HG02840 (cell line): ENCODE measurements around the gene CARD11.
A peak's percentile ranks its signal among the peaks of the same experiment; 100 is the strongest.

Source experiments
- ATAC-seq: cut with Tn5 transposase; IDR thresholded peaks from one replicate; pipeline ENCODE4 v1.9.1; 2021; ENCODE audit warnings: mild to moderate bottlenecking, moderate library complexity, moderate number of reproducible peaks; ENCODE audit not compliant: unreplicated experiment, low FRiP score

CARD11 gene

DNA sequence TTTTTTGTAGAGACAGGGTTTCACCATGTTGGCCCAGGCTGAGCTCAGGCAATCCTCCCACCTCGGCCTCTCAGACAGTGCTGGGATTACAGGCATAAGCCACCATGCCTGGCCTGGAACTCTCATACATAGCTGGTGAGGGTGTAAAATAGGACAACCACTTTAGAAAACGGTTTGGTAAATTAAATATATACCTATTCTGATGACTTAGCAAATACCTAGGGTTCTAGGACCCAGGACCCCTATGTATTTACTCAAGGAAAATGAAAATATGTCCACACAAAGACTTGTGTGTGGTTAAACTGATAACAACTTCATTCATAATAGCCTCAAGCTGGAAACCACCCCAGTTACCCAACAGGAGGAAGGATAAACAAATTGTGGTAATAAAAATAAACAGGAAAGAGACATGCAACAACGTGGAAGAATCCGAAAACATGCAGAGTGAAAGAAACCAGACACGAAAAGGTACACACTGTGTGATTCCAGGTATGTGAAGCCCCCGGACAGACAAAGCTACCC lies 52.7 kb downstream of the CARD11 start:
- ATAC-seq = no peak

DNA sequence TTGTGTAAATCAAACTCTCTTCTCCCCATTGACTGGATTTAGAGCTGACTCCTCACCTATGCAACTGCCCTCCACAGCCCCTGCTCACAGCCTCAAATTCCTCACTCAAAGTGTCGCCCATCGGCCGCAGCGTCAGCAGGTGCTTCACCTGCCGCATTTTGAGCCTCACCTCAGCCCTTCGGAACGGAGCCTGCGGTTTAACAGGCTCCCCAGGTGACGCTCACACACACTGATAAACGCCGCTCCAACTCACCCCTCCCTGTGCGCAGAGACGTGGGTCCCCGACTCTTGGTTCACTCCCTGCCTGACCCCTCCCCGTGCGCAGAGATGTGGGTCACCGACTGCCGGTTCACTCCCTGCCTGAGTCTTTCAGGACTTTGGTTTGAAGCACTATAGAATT lies 57.1 kb downstream of the CARD11 start:
- no peak for ATAC-seq

DNA sequence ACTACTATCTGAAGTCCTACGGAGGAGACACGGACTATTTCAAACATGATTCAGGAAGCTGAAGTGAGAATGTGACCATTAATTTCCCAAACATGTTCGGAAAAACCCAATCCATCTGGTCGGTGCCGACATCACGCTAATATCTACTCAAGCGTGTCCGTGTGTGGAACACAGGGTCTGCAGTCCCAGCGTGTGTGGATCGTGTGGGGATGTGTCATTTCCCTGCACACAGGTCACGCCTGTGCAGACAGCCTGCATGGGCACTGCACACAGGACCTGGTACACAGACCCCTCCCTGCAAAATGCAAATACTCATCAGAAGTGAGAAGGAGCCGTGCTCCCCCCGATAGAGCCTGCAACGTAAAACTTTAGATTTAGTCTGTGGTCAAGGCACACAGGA lies 57.8 kb downstream of the CARD11 start:
- ATAC-seq = no peak

DNA sequence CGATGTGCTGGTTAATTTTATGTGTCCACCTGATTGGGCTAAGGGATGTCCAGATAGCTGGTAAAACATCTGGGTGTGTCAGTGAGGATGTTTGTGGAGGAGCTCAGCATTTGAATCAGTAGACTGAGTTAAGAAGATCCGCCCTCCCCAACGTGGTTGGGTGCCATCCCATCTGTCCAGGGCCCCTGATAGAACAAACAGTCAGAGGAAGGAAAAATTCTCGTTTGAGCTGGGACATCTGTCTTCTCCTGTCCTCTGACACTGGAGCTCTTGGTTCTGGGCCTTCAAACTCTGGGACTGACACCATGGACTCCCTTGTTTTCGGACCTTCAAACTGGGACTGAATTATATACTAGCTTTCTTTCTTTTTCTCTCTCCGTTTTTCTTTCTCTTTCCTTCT lies 59.6 kb downstream of the CARD11 start:
- no peak for ATAC-seq

DNA sequence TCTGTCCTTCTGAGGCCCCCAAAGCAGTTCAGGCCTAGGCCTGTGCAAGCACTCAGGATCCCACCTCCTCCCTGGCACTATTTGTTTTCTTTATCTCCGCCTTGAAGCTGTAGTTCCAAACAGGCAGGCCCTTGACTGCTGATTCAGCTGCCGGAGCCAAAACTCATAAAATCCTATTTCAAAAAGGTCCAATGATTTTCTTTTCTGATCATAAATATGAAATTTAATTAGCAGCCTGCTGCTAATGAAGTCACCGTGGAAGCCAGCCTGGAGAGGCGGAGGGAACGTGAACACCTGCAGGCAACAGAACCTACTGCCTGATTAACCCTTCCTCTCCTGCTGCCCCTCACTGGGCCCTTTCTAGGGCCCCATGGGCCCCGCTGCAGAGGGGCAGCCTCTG lies 60.1 kb downstream of the CARD11 start:
- ATAC-seq = no peak

DNA sequence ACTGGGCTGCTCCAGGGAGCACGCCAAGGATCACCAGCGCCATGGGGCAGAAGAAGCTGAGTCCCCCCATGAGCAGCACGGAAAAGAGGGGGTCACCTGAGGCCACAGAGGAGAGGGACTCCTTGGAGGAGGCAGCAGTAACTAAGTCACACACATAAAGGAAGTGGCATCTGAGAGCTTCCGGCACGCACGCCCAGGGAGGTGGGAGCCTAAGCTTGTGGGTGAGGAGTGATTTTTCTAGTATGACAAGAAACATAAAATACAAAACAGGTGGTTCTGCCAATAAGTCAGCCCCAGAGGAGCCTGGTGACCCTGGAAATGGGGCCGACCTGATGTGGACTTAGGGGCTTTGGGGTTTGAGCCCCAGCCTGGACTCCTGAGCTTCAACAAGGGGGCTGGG lies 60.8 kb downstream of the CARD11 start:
- ATAC-seq = no peak

DNA sequence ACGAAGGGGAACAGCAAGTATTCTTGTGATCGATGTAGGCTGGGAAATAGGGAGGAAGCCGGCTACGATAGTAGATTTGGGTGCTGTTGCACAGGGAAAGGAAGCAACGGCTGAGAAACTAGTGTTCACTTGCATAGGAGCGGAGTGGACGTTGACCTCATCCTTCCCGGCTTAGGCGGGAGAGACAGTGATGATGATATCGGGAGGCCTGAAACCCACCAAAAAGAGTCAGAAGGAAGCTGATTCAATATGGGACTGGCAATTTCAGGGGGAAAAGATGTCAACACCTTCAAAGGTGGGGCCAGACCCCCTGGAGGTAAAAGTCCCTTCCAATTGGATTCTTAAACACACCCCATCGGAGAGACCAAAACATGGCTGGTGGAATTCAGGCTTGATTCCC lies 61.3 kb downstream of the CARD11 start:
- no peak for ATAC-seq

DNA sequence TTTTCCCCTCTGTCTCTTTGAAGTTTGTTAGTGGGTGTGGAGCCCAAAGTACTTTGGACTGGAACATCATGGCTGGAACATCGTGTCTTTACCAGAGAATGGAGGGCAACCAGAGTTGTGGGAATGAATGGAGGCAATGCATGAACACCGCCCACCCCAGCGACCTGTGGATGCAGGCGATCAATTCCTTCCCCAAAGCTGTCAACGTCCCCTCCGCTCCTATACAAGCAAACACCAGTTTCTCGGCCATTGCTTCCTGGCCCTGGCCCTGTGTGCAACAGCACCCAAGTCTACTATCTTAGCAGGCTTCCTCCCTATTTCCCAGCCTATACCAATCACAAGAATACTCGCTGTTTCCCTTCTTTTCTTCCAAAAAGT lies 62.6 kb downstream of the CARD11 start:
- ATAC-seq = no peak

DNA sequence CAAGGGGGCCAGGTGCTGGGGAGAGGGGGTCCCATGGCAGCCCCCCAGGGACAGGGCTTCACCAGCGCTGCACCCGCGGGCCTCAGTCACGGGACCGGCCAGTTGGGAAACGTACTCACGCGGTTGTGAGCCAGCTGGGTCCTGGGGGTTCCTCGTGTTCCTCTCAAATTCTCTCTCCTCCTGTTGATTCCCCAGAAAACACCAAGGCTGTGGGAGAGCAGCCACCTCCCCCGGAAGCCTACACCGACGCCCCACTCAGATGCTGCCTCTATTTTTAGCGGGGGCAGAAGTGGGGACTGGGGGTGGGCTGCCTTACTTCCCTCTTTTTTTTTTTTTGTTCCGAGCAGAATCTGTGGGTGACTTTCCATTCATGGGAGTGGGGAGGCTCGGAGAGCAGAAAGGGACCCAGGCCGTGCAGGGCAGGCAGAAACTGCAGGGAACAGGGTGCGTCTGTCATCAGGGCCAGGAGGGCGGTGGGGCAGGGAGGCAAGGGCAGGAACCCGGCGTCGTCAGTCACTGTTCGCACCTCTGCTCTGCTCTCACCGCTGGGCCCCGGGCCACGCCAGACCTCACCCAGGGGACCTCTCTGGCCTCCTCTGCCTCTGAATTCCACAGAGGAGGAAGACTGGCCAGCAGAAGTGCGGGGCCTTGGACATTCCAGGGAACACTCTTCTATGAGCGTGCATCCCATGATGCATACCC lies 63.1 kb downstream of the CARD11 start:
- no peak for ATAC-seq

DNA sequence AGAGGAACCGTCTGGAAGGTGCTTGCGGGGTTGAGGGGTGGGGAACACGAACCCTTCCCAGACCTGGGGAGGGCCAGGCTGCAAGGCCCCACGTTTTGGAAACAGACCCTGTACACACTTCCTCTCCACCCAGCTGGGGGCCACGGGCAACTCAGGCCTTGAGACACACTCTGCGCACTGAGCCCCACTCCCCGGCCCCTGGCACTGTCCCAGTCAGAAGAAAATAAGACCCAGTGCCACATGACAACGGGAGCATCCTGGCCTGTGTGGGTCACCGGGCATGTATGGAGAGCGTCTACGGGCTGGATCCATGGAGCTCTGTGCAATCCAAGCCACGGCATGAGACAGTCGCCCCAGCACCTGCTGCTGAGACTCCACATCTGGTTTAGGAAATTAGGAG lies 63.7 kb downstream of the CARD11 start:
- ATAC-seq = no peak

DNA sequence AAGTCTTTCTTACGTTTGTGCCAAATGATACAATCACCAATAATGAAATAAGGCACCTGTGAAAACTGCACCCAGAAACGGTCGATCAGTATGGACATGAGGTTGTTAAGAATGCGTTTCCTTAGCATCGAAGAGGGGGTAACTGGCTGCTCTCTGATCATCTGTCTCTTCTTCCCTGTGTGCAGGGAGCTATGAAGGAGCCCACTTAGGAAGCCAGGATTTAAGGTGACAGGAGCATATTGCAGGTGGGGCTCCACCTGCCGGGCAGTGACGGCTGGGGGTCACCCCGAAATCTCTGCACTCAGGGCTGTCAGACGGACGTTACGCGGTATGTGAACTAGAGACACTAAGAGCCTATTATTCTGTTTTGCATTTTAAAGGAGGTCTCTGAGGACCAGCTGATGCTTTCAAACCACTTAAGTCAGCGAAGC lies 64.5 kb downstream of the CARD11 start:
- ATAC-seq = peak; percentile 26

DNA sequence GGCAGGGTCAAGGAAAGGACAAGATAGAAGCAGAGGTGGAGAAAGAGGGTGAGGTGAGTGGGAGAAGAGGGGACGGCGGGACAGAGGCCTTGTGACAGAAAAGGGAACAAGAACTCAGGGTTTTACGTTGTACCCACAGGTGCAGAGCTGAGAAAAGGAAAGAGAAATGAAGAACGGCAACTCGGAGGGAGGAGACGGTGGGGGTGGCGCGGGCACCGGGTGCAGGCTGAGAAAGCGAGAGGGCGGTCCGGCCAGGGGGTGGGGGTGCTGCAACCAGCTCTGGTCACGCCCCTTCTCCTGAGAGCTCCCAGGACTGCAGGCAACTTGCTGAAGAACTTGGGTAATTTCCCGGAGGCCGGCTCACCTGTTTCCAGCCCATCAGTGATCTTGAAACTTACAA lies 65.3 kb downstream of the CARD11 start:
- ATAC-seq = peak; percentile 81

DNA sequence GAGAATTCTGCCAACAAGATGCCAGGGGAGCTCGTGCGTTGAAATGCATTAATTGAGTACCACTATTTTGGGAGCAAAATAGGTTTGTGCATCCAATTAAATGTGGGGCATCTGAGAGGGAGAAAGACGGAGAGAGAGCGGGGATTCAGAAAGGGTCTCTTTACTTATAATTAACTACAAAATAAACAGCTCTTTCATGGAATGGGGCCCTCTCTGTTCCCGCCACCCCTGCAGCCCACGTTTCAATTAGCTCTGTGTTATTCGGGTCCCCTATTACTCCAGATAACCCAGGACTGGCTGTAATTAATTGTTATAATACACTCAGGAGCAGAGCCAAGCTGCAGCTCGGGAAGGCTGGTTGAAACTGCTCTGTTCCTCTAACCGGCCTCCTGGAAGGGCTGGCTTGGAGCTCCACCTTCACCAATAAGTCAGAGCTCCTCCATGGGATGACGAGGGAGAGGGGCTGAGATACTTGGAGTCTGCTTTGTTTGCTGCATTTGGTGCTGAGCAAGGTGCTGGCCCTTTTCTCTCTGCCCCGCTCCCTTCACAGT lies 67.8 kb downstream of the CARD11 start:
- ATAC-seq = no peak

DNA sequence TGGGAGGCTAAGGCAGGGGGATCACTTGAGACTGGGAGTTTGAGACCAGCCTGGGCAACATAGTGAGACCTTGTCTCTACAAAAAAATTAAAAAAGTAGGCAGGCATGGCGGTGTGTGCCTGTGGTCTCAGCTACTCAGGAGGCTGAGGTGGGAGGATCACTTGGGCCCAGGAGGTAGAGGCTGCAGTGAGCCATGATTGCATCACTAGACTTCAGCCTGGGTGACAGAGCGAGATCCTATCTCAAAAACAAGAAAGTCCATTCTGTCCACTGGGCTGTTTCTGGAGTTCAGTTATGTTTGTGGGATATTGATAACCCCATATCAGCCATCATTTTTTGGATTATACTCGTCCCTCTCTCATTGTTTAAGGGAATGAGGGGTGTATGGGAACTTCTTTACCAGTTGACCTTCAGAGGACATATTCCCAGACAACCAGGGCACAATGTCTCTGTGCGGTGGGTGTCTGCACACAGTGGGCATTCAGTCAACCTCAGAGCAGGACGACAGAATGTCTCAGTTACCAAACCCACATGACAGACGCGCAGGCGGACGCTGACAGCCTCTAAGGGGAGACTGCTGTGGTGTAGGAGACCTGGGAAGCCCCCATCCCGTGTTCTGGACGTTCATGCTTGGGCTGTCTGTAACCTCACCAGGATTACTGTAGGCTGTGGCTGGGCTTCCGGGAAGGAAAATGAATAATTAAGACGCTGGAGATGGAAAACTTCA lies 69.4 kb downstream of the CARD11 start:
- ATAC-seq = no peak

DNA sequence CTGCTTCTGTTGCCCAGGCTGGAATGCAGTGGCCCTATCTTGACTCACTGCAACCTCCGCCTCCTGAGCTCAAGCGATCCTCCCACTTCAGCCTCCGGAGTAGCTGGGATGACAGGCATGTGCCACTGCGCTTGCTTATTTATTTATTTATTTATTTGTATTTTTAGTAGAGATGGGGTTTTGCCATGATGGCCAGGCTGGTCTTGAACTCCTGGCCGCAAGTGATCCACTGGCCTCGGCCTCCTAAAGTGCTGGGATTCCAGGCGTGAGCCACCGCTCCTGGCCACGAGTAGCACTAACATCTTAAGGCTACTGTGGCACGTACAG lies 70.9 kb downstream of the CARD11 start:
- no peak for ATAC-seq

DNA sequence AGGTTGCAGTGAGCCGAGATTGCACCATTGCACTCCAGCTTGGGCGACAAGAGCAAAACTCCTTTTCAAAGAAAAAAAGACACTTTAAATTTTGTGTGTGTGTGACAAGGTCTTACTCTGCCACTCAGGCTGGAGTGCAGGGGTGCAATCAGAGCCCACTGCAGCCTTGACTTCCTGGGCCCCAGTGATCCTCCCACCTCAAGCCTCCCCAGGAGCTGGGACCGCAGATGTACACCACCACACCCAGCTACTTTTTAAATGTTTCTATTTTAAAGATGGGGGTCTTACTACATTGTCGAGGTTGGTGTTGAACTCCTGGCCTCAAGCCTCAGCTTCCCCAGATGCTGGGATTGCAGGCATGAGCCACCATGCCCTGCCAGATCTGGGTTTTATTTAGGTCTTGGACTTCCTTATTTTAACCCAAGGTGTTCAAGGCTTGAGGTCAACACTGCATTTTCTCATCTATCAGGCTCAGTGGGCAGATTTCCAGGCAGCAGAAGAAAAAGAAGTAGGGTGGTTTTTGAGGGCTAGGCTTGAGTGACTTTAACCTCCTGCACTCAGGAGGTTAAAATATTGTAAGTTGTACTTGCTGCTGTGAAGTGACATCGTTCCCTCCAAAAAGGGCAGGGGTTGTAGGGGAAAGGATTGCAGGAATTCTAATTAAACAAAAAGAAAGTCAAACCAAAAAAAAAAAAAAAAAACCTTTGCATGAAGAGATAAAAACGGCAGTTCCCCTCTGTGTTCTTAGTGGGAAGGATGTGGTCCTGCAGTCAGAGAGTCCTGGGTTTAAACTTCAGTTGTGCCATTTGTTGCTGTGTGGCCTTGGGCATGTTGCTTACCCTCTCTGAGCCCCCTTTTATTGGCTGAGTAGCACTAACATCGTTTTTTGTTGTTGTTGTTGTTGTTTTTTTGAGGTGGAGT lies 71.5 kb downstream of the CARD11 start:
- peak; percentile 60 for ATAC-seq

DNA sequence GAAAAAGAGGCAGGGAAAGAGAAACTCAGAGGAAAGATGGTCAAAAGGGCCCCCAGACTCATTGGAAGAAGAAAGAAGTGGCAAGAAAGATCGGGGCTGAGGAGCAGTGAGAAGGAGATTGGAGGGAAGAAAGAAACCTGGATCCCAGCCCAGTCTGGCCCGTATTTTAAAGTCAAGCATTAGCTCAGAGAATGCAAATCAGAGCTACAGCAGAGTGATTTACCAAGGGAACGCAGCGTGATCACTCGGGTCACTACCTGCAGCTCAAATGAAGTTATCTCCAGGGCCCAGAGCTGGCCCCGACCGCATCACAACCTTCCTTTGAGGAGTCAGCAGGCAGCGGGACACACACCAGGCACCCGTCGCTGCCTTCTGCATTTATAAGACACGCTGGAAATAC lies 72.8 kb downstream of the CARD11 start:
- ATAC-seq = no peak

DNA sequence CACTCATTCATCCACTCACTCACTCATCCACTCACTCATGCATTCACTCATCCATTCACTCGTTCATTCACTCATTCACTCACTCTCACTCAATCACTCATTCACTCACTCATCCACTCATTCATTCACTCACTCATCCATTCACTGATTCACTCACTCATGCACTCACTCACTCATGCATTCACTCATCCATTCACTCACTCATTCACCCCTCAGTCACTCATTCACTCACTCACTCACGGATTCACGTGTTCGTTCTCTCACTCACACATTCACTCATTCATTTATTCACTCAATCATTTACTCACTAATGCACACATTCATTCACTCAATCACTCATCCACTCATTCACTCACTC lies 73.4 kb downstream of the CARD11 start:
- no peak for ATAC-seq

DNA sequence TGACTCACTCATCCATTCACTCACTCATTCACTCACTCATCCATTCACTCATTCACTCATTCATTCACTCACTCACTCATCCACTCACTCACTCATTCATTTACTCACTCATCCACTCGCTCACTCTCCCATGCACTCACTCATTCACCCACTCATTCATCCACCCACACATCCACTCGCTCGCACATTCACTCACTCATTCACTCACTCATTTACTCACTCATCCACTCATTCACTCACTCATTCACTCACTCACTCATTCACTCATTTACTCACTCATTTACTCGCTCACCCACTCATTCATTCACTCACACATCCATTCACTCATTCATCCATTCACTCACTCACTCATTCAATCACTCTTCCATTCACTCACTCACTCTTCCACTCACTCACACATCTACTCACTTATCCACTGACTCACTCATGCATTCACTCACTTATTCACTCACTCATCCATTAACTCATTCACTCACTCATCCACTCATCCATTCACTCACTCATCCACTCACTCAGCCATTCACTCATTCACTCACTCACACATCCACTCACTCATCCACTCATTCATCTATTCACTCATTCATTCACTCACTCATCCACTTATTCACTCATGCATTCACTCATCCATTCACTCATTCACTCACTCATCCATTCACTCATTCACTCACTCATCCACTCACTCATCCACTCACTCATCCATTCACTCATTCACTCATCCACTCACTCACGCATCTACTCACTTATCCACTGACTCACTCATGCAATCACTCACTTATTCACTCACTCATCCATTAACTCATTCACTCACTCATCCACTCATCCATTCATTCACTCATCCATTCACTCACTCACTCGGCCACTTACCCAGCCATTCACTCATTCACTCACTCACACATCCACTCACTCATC lies 74.0 kb downstream of the CARD11 start:
- no peak for ATAC-seq
